H9 (cell line): Measurements from ENCODE around the gene NFIX. TPM values are rescaled to one million over a fixed set of nuclear protein-coding genes. Genes with fewer than 3 reads are reported as not detected.

Experiments used
- DNase-seq: peaks from one replicate; pipeline ENCODE4 v3.0.0-alpha.2; 2017
- H2AFZ ChIP-seq: one replicate; pipeline ENCODE4 v1.6.1; 2013; ENCODE audit warnings: mild to moderate bottlenecking, low read length, control low read depth, moderate library complexity
- H2AK5ac ChIP-seq: 2 replicates; pipeline ENCODE4 v1.6.1; 2013; ENCODE audit warnings: low read length, control low read depth, mixed read lengths; ENCODE audit not compliant: insufficient read length
- H2BK120ac ChIP-seq: one replicate; pipeline ENCODE4 v1.6.1; 2013; ENCODE audit warnings: low read depth, mild to moderate bottlenecking, low read length, control low read depth, inconsistent platforms; ENCODE audit not compliant: poor library complexity, severe bottlenecking
- H2BK12ac ChIP-seq: 2 replicates; pipeline ENCODE4 v1.6.1; 2013; ENCODE audit warnings: low read length, control low read depth, mixed read lengths, low read depth; ENCODE audit not compliant: insufficient read length
- H2BK15ac ChIP-seq: 2 replicates; pipeline ENCODE4 v1.6.1; 2013; ENCODE audit warnings: low read depth, low read length, control low read depth
- H2BK20ac ChIP-seq: one replicate; pipeline ENCODE4 v1.6.1; 2013; ENCODE audit warnings: low read depth, mild to moderate bottlenecking, low read length, control low read depth, inconsistent platforms; ENCODE audit not compliant: poor library complexity, severe bottlenecking
- H2BK5ac ChIP-seq: 2 replicates; pipeline ENCODE4 v1.6.1; 2013; ENCODE audit warnings: low read length, control low read depth, mixed read lengths; ENCODE audit not compliant: insufficient read length
- H3K14ac ChIP-seq: 2 replicates; pipeline ENCODE4 v1.6.1; 2013; ENCODE audit warnings: low read length, control low read depth; ENCODE audit not compliant: insufficient read depth
- H3K18ac ChIP-seq: 2 replicates; pipeline ENCODE4 v1.6.1; 2013; ENCODE audit warnings: low read depth, mild to moderate bottlenecking, mixed read lengths, low read length, control low read depth; ENCODE audit not compliant: insufficient read length
- H3K23ac ChIP-seq: 2 replicates; pipeline ENCODE4 v1.6.1; 2013; ENCODE audit warnings: low read length, control low read depth, mixed read lengths, low read depth; ENCODE audit not compliant: insufficient read length
- H3K23me2 ChIP-seq: 2 replicates; pipeline ENCODE4 v1.6.1; 2013; ENCODE audit warnings: low read depth, mild to moderate bottlenecking, mixed read lengths, low read length, control low read depth; ENCODE audit not compliant: insufficient read length, poor library complexity, severe bottlenecking
- H3K27ac ChIP-seq: 2 replicates; pipeline ENCODE4 v1.5.1; 2013; ENCODE audit warnings: low read length, control low read depth, mixed read lengths, low read depth; ENCODE audit not compliant: insufficient read length
- H3K27me3 ChIP-seq: 2 replicates; pipeline ENCODE4 v1.6.1; 2013; ENCODE audit warnings: low read length, control low read depth, inconsistent platforms; ENCODE audit not compliant: insufficient read depth
- H3K4ac ChIP-seq: 2 replicates; pipeline ENCODE4 v1.6.1; 2013; ENCODE audit warnings: low read depth, mild to moderate bottlenecking, control low read depth, inconsistent platforms, low read length, moderate library complexity
- H3K4me1 ChIP-seq: 2 replicates; pipeline ENCODE4 v1.6.1; 2013; ENCODE audit warnings: low read length, control low read depth, inconsistent platforms; ENCODE audit not compliant: insufficient read depth
- H3K4me2 ChIP-seq: 2 replicates; pipeline ENCODE4 v1.6.1; 2013; ENCODE audit warnings: low read length, control low read depth, mixed read lengths; ENCODE audit not compliant: insufficient read length, insufficient read depth
- H3K56ac ChIP-seq: 2 replicates; pipeline ENCODE4 v1.6.1; 2013; ENCODE audit warnings: low read depth, mild to moderate bottlenecking, mixed read lengths, low read length, control low read depth; ENCODE audit not compliant: insufficient read length
- H3K79me1 ChIP-seq: 2 replicates; pipeline ENCODE4 v1.6.1; 2013; ENCODE audit warnings: low read depth, mild to moderate bottlenecking, moderate library complexity, low read length, control low read depth, inconsistent platforms; ENCODE audit not compliant: insufficient read depth, poor library complexity, severe bottlenecking
- H3K79me2 ChIP-seq: 2 replicates; pipeline ENCODE4 v1.6.1; 2013; ENCODE audit warnings: low read length, control low read depth, inconsistent platforms; ENCODE audit not compliant: insufficient read depth
- H3K9ac ChIP-seq: 2 replicates; pipeline ENCODE4 v1.6.1; 2013; ENCODE audit warnings: low read length, control low read depth, mixed read lengths; ENCODE audit not compliant: insufficient read length; ENCODE audit errors: extremely low read depth
- H3K9me3 ChIP-seq: one replicate; pipeline ENCODE4 v1.6.1; 2013; ENCODE audit warnings: low read depth, low read length, inconsistent platforms; ENCODE audit not compliant: control insufficient read depth
- H3T11ph ChIP-seq: one replicate; pipeline ENCODE4 v1.6.1; 2013; ENCODE audit warnings: mild to moderate bottlenecking, low read length, control low read depth, inconsistent platforms
- H4K20me1 ChIP-seq: one replicate; pipeline ENCODE4 v1.6.1; 2013; ENCODE audit not compliant: control insufficient read depth, insufficient read length, insufficient read depth
- H4K5ac ChIP-seq: 2 replicates; pipeline ENCODE4 v1.6.1; 2013; ENCODE audit warnings: low read depth, mild to moderate bottlenecking, mixed read lengths, low read length, control low read depth; ENCODE audit not compliant: insufficient read length
- H4K8ac ChIP-seq: replicated peaks from 2 replicates; pipeline ENCODE4 v1.6.1; 2013; ENCODE audit warnings: low read length, control low read depth, mixed read lengths, low read depth; ENCODE audit not compliant: insufficient read length
- H4K91ac ChIP-seq: 2 replicates; pipeline ENCODE4 v1.6.1; 2013; ENCODE audit warnings: low read depth, mild to moderate bottlenecking, moderate library complexity, mixed read lengths, low read length, control low read depth; ENCODE audit not compliant: insufficient read length
- H3K27ac Mint-ChIP-seq, 3 experiments: 2 replicates in 2 of 3; 3 replicates in 1 of 3; pipeline ENCODE4 v1.8.0; 2020 to 2021; ENCODE audit warnings: mixed read lengths in 3 of 3, mild to moderate bottlenecking in 1 of 3, moderate library complexity in 1 of 3
- H3K27me3 Mint-ChIP-seq: 2 replicates; pipeline ENCODE4 v1.8.0; 2021; ENCODE audit warnings: low read depth, mild to moderate bottlenecking, moderate library complexity, mixed read lengths
- H3K36me3 Mint-ChIP-seq, 3 experiments: 2 replicates in 2 of 3; 3 replicates in 1 of 3; pipeline ENCODE4 v1.8.0; 2020 to 2021; ENCODE audit warnings: low read depth in 3 of 3, mixed read lengths in 3 of 3; ENCODE audit not compliant: insufficient read depth in 1 of 3
- H3K4me1 Mint-ChIP-seq, 2 experiments: 2 replicates each; pipeline ENCODE4 v1.8.0; 2020; ENCODE audit warnings: mixed read lengths in 2 of 2
- H3K4me3 Mint-ChIP-seq, 2 experiments: 2 replicates in 1 of 2; 3 replicates in 1 of 2; pipeline ENCODE4 v1.8.0; 2020 to 2021; ENCODE audit warnings: mild to moderate bottlenecking in 2 of 2, mixed read lengths in 2 of 2, moderate library complexity in 1 of 2
- H3K9me3 Mint-ChIP-seq, 2 experiments: 2 replicates in 1 of 2; 3 replicates in 1 of 2; pipeline ENCODE4 v1.8.0; 2020; ENCODE audit warnings: mild to moderate bottlenecking in 2 of 2, mixed read lengths in 2 of 2, moderate library complexity in 1 of 2
- CTCF ChIP-seq: fragments of 200-600 bp; sonication (generic); conservative IDR thresholded peaks from 3 replicates; pipeline ENCODE4 v1.8.0; 2021; ENCODE audit warnings: antibody characterized with exemption, mild to moderate bottlenecking
- WGBS: extraction: QIAGEN DNeasy Blood & Tissue Kit; methylation state at CpG from one replicate; pipeline ENCODE4 v1.1.7; 2013; ENCODE audit warnings: missing lambda C conversion rate, low lambda C conversion rate, mixed read lengths; ENCODE audit not compliant: insufficient read length; ENCODE audit errors: extremely low coverage; 5-methylcytosine and 5-hydroxymethylcytosine counted together
- total RNA-seq: library from RNA; stranded (reverse); gene quantifications from 2 replicates; pipeline ENCODE4 v1.2.1, GENCODE V29; 2021

NFIX gene
- total RNA-seq, 1 experiment from 2014 or later: 0.31 TPM

- Histone ChIP-seq H3K23ac (no peak overlapping the region), H2BK5ac (no peak overlapping the region), H2BK120ac (no peak overlapping the region), H2BK15ac (no peak overlapping the region), H3K27me3 (no peaks in the 10 kb centered on the region), H4K91ac (no peak overlapping the region), H2BK20ac (no peak overlapping the region), H2AK5ac (no peak overlapping the region), H3K23me2 (no peaks in the 10 kb centered on the region), H4K5ac (no peak overlapping the region), H3K14ac (no peak overlapping the region), H3K9ac (no peak overlapping the region), H3K4me1 (no peaks in the 10 kb centered on the region), H4K20me1 (no peaks in the 10 kb centered on the region), H3T11ph (no peak overlapping the region), H3K4ac (no peak overlapping the region), H3K18ac (no peak overlapping the region), H3K79me2 (peaks cover 17% of the 10 kb centered on the region; the same call in 1 of the 2 replicates), H3K56ac (no peak overlapping the region), H3K4me2 (no peak overlapping the region), H3K9me3 (no peaks in the 10 kb centered on the region), H3K27ac (no peak overlapping the region), H3K79me1 (peaks cover 4% of the 10 kb centered on the region), H2AFZ (no peak overlapping the region), H4K8ac (no peak overlapping the region), H2BK12ac (no peak overlapping the region)
- WGBS: no CpG with 5 or more reads among the region's 3 CpGs
- no peak for DNase-seq
- no peak for TF ChIP-seq CTCF
- H3K9me3 Mint-ChIP-seq: no peaks in the 10 kb centered on the region
- peaks cover 11 to 13% of the 10 kb centered on the region in 2 experiments; a peak in 3 of 4 replicates for H3K4me1 Mint-ChIP-seq
- H3K27me3 Mint-ChIP-seq: no peaks in the 10 kb centered on the region
- H3K36me3 Mint-ChIP-seq: peaks cover 22 to 67% (median 51%) of the 10 kb centered on the region in 3 experiments; a peak in 6 of 7 replicates
- H3K27ac Mint-ChIP-seq: 0 out of 7 replicates have a peak overlapping the region, but pooled peaks of 1 of the 3 experiments have one; percentile 23
- H3K4me3 Mint-ChIP-seq: no peak overlapping the region
These were observed 139.4 kb downstream of the NFIX start for GRCh38 chr19:13134626-13135025.
